WTC11 (cell line): Measurements from ENCODE around the gene FCN1.

Experiments
- FOXP1 ChIP-seq: sonication (generic); formaldehyde crosslinking; IDR thresholded peaks from 2 replicates; pipeline ENCODE4 v1.8.0; 2022; ENCODE audit warnings: missing genetic modification reagents, mild to moderate bottlenecking, moderate library complexity, borderline replicate concordance
- GABPB1 ChIP-seq: sonication (generic); formaldehyde crosslinking; IDR thresholded peaks from 2 replicates; pipeline ENCODE4 v1.8.1; 2023; ENCODE audit warnings: mild to moderate bottlenecking, missing genetic modification reagents
- ZNF232 ChIP-seq: sonication (generic); formaldehyde crosslinking; IDR thresholded peaks from 2 replicates; pipeline ENCODE4 v1.8.0; 2022; ENCODE audit warnings: mild to moderate bottlenecking, missing genetic modification reagents
- ZNF263 ChIP-seq: sonication (generic); formaldehyde crosslinking; IDR thresholded peaks from 2 replicates; pipeline ENCODE4 v1.8.1; 2022; ENCODE audit warnings: low read depth, mild to moderate bottlenecking, moderate library complexity, missing genetic modification reagents
- TF ChIP-seq, protein P1 (sequence below): fragments of 200-600 bp; IDR thresholded peaks from 2 replicates; pipeline ENCODE4 v1.8.0; 2022; ENCODE audit warnings: antibody characterized with exemption
- TF ChIP-seq, protein P2 (sequence below): sonication (generic); formaldehyde crosslinking; IDR thresholded peaks from 2 replicates; pipeline ENCODE4 v1.8.1; 2023; ENCODE audit warnings: mild to moderate bottlenecking, missing genetic modification reagents
- TF ChIP-seq, protein P3 (sequence below): sonication (generic); formaldehyde crosslinking; IDR thresholded peaks from 2 replicates; pipeline ENCODE4 v1.8.0; 2022; ENCODE audit warnings: mild to moderate bottlenecking, missing genetic modification reagents

DNA sequence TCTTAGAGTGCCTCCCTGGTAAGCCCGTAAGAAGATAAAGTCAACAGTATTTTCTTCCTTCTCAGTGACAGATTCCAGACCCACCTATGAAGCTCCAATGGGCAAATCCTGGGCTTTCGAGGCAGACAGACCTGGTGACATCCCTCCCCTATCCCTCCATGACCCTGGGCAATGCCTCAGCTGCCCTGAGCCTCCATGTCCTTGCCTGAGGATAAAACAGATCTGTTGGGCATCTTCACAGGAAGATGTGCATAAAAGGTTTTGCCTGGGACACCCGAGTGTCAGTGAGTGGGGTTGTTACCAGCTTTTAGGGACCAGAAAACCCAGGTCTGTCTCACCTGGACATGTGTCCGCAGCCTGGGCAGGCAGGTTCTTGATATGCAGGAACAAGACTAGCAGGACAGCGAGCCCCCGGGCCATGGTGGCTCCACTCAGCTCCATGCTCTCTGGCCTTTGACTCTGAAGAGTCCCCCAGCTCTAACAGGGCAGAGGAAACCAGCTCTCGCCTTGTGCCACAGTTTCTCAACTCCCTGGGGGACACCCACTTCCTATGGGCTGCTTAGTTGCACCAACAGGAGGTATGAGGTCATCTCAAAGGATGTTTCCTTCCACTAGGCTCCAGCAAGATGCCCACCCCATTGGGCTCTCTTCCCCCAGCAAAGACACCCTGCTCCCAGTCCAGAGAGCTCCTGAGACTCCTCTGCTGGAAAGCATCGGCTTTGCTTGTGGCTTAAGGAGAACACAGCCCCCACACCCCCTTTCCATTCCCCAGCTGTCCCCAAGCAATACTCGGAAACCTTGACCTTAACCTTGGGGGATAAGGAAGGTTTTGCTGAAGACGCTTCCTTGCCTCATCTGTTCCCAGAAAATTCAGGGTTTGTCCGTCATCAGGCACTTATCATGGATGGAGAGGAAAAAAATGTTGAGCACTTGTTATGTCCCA, at the start of gene FCN1:
- TF ChIP-seq, protein P1, sequence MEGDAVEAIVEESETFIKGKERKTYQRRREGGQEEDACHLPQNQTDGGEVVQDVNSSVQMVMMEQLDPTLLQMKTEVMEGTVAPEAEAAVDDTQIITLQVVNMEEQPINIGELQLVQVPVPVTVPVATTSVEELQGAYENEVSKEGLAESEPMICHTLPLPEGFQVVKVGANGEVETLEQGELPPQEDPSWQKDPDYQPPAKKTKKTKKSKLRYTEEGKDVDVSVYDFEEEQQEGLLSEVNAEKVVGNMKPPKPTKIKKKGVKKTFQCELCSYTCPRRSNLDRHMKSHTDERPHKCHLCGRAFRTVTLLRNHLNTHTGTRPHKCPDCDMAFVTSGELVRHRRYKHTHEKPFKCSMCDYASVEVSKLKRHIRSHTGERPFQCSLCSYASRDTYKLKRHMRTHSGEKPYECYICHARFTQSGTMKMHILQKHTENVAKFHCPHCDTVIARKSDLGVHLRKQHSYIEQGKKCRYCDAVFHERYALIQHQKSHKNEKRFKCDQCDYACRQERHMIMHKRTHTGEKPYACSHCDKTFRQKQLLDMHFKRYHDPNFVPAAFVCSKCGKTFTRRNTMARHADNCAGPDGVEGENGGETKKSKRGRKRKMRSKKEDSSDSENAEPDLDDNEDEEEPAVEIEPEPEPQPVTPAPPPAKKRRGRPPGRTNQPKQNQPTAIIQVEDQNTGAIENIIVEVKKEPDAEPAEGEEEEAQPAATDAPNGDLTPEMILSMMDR: no peak
- TF ChIP-seq FOXP1 (CRISPR knock-in tag) (no peak), ZNF232 (CRISPR knock-in tag) (no peak), GABPB1 (CRISPR knock-in tag) (no peak), ZNF263 (CRISPR knock-in tag) (no peak)
- TF ChIP-seq, protein P2, sequence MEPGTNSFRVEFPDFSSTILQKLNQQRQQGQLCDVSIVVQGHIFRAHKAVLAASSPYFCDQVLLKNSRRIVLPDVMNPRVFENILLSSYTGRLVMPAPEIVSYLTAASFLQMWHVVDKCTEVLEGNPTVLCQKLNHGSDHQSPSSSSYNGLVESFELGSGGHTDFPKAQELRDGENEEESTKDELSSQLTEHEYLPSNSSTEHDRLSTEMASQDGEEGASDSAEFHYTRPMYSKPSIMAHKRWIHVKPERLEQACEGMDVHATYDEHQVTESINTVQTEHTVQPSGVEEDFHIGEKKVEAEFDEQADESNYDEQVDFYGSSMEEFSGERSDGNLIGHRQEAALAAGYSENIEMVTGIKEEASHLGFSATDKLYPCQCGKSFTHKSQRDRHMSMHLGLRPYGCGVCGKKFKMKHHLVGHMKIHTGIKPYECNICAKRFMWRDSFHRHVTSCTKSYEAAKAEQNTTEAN: no peak
- TF ChIP-seq, protein P3, sequence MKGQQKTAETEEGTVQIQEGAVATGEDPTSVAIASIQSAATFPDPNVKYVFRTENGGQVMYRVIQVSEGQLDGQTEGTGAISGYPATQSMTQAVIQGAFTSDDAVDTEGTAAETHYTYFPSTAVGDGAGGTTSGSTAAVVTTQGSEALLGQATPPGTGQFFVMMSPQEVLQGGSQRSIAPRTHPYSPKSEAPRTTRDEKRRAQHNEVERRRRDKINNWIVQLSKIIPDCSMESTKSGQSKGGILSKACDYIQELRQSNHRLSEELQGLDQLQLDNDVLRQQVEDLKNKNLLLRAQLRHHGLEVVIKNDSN (CRISPR knock-in tag): no peak
